GM19324 (cell line): ENCODE data around the gene VEZT.

Source experiments
- ATAC-seq: cut with Tn5 transposase; IDR thresholded peaks from one replicate; pipeline ENCODE4 v1.9.1; 2021; ENCODE audit warnings: mild to moderate bottlenecking, moderate library complexity; ENCODE audit not compliant: unreplicated experiment, low FRiP score

Gene VEZT

GRCh38 chr12:95197636-95198035 lies 20.0 kb upstream of the VEZT start:
- ATAC-seq, result no peak

- ATAC-seq, result no peak
Observed at GRCh38 chr12:95198914-95199313, 18.7 kb upstream of the VEZT start.

GRCh38 chr12:95200128-95200894 lies 17.3 kb upstream of the VEZT start:
- no peak for ATAC-seq

GRCh38 chr12:95201056-95201670 lies 16.4 kb upstream of the VEZT start:
- no peak for ATAC-seq

GRCh38 chr12:95202691-95203486 lies 14.7 kb upstream of the VEZT start:
- no peak for ATAC-seq

GRCh38 chr12:95203487-95204030 lies 14.0 kb upstream of the VEZT start:
- no peak for ATAC-seq

- ATAC-seq, result no peak
Observed at GRCh38 chr12:95204141-95204866, 13.3 kb upstream of the VEZT start.

GRCh38 chr12:95205016-95205624 lies 12.5 kb upstream of the VEZT start:
- ATAC-seq, result no peak

GRCh38 chr12:95205685-95206084 lies 11.9 kb upstream of the VEZT start:
- ATAC-seq, result no peak

GRCh38 chr12:95206916-95207315 lies 10.7 kb upstream of the VEZT start:
- no peak for ATAC-seq

GRCh38 chr12:95207407-95207806 lies 10.2 kb upstream of the VEZT start:
- no peak for ATAC-seq

GRCh38 chr12:95208678-95209077 lies 8.9 kb upstream of the VEZT start:
- ATAC-seq, result no peak

GRCh38 chr12:95212586-95212985 lies 5.0 kb upstream of the VEZT start:
- no peak for ATAC-seq

- no peak for ATAC-seq
Observed at GRCh38 chr12:95213119-95213518, 4.5 kb upstream of the VEZT start.

GRCh38 chr12:95213928-95214327 lies 3.7 kb upstream of the VEZT start:
- ATAC-seq, result no peak

- no peak for ATAC-seq
Observed at GRCh38 chr12:95214466-95214865, 3.1 kb upstream of the VEZT start.

GRCh38 chr12:95215949-95216348 lies 1.7 kb upstream of the VEZT start:
- no peak for ATAC-seq

- peak; percentile 29 for ATAC-seq
Observed at GRCh38 chr12:95216711-95217376, 763 bp upstream of the VEZT start.
